ENCODE results near the gene TSHZ2.
"Not testable (repeated sequence)": the region's sequence is repeated elsewhere in the genome, so short reads cannot be mapped to it uniquely, and the experiment has no call there.

TSHZ2 gene

GRCh38 chr20:53320701-53321100 lies 348.5 kb downstream of the TSHZ2 start:
- Mint-ChIP-seq H3K27ac (no peak overlapping the region), H3K9me3 (no peaks in the 10 kb centered on the region), H3K36me3 (ENCODE audit: low read depth) (no peaks in the 10 kb centered on the region), H3K4me3 (no peak overlapping the region), H3K4me1 (ENCODE audit: low read depth) (no peaks in the 10 kb centered on the region), H3K27me3 (peaks cover 2% of the 10 kb centered on the region)
- intact Hi-C loops (cut with micrococcal nuclease) = no loop called here

- intact Hi-C loops (cut with micrococcal nuclease) = no loop called here
- H3K9me3 Mint-ChIP-seq = no peaks in the 10 kb centered on the region
- no peak overlapping the region for H3K4me3 Mint-ChIP-seq
- H3K36me3 Mint-ChIP-seq (ENCODE audit: low read depth) = no peaks in the 10 kb centered on the region
- no peaks in the 10 kb centered on the region for H3K4me1 Mint-ChIP-seq (ENCODE audit: low read depth)
- H3K27ac Mint-ChIP-seq = no peak overlapping the region
- H3K27me3 Mint-ChIP-seq = peaks cover 2% of the 10 kb centered on the region
Measured at GRCh38 chr20:53321596-53321995, 349.4 kb downstream of the TSHZ2 start.

GRCh38 chr20:53322651-53323050 lies 350.5 kb downstream of the TSHZ2 start:
- H3K27ac Mint-ChIP-seq = no peak overlapping the region

GRCh38 chr20:53323460-53323859 lies 351.3 kb downstream of the TSHZ2 start:
- intact Hi-C loops (cut with micrococcal nuclease); H3K9me3 Mint-ChIP-seq; H3K4me1 Mint-ChIP-seq (ENCODE audit: low read depth); H3K27ac Mint-ChIP-seq; H3K27me3 Mint-ChIP-seq; H3K36me3 Mint-ChIP-seq (ENCODE audit: low read depth); H3K4me3 Mint-ChIP-seq: not testable (repeated sequence)

More at GRCh38 chr20:53322651-53323050, 350.5 kb downstream of the TSHZ2 start:
- Mint-ChIP-seq H3K36me3 (ENCODE audit: low read depth) (no peaks in the 10 kb centered on the region), H3K27me3 (peaks cover 2% of the 10 kb centered on the region), H3K4me3 (no peak overlapping the region), H3K9me3 (no peaks in the 10 kb centered on the region), H3K4me1 (ENCODE audit: low read depth) (no peaks in the 10 kb centered on the region)
- intact Hi-C loops (cut with micrococcal nuclease) = no loop called here

GRCh38 chr20:53324816-53325215 lies 352.7 kb downstream of the TSHZ2 start:
- Mint-ChIP-seq H3K4me3 (no peak overlapping the region), H3K27me3 (peaks cover 2% of the 10 kb centered on the region), H3K27ac (no peak overlapping the region), H3K9me3 (no peaks in the 10 kb centered on the region), H3K4me1 (ENCODE audit: low read depth) (no peaks in the 10 kb centered on the region), H3K36me3 (ENCODE audit: low read depth) (no peaks in the 10 kb centered on the region)
- intact Hi-C loops (cut with micrococcal nuclease) = no loop called here

- Mint-ChIP-seq H3K9me3 (no peaks in the 10 kb centered on the region), H3K27ac (no peak overlapping the region), H3K36me3 (ENCODE audit: low read depth) (no peaks in the 10 kb centered on the region), H3K27me3 (peaks cover 13% of the 10 kb centered on the region), H3K4me1 (ENCODE audit: low read depth) (no peaks in the 10 kb centered on the region), H3K4me3 (no peak overlapping the region)
- intact Hi-C loops (cut with micrococcal nuclease) = no loop called here
Measured at GRCh38 chr20:53328961-53329360, 356.8 kb downstream of the TSHZ2 start.

- intact Hi-C loops (cut with micrococcal nuclease) = no loop called here
- Mint-ChIP-seq H3K4me1 (ENCODE audit: low read depth) (no peaks in the 10 kb centered on the region), H3K27me3 (peaks cover 13% of the 10 kb centered on the region), H3K36me3 (ENCODE audit: low read depth) (no peaks in the 10 kb centered on the region), H3K27ac (no peak overlapping the region), H3K9me3 (no peaks in the 10 kb centered on the region), H3K4me3 (no peak overlapping the region)
Measured at GRCh38 chr20:53329781-53330180, 357.6 kb downstream of the TSHZ2 start.

- no peak overlapping the region for H3K27ac Mint-ChIP-seq
- intact Hi-C loops (cut with micrococcal nuclease) = no loop called here
Measured at GRCh38 chr20:53330601-53331140, 358.5 kb downstream of the TSHZ2 start.

GRCh38 chr20:53331151-53331973 lies 359.2 kb downstream of the TSHZ2 start:
- peaks cover 10% of the 10 kb centered on the region for H3K27me3 Mint-ChIP-seq
- intact Hi-C loops (cut with micrococcal nuclease) = no loop called here

More at GRCh38 chr20:53330601-53331140, 358.5 kb downstream of the TSHZ2 start:
- H3K4me3 Mint-ChIP-seq = no peak overlapping the region
- no peaks in the 10 kb centered on the region for H3K9me3 Mint-ChIP-seq
- H3K4me1 Mint-ChIP-seq (ENCODE audit: low read depth) = no peaks in the 10 kb centered on the region
- H3K36me3 Mint-ChIP-seq (ENCODE audit: low read depth) = no peaks in the 10 kb centered on the region
- H3K27me3 Mint-ChIP-seq = peaks cover 10% of the 10 kb centered on the region

GRCh38 chr20:53332022-53332837 lies 360.1 kb downstream of the TSHZ2 start:
- H3K27me3 Mint-ChIP-seq = peaks cover 10% of the 10 kb centered on the region
- H3K4me3 Mint-ChIP-seq = no peak overlapping the region
- no peaks in the 10 kb centered on the region for H3K36me3 Mint-ChIP-seq (ENCODE audit: low read depth)
- no peak overlapping the region for H3K27ac Mint-ChIP-seq
- H3K9me3 Mint-ChIP-seq = no peaks in the 10 kb centered on the region
- intact Hi-C loops (cut with micrococcal nuclease) = no loop called here
- H3K4me1 Mint-ChIP-seq (ENCODE audit: low read depth) = no peaks in the 10 kb centered on the region

More at GRCh38 chr20:53331151-53331973, 359.2 kb downstream of the TSHZ2 start:
- no peaks in the 10 kb centered on the region for H3K4me1 Mint-ChIP-seq (ENCODE audit: low read depth)
- no peaks in the 10 kb centered on the region for H3K36me3 Mint-ChIP-seq (ENCODE audit: low read depth)
- no peak overlapping the region for H3K27ac Mint-ChIP-seq
- no peak overlapping the region for H3K4me3 Mint-ChIP-seq
- H3K9me3 Mint-ChIP-seq = no peaks in the 10 kb centered on the region

- intact Hi-C loops (cut with micrococcal nuclease) = no loop called here
- H3K4me1 Mint-ChIP-seq (ENCODE audit: low read depth) = no peaks in the 10 kb centered on the region
- H3K9me3 Mint-ChIP-seq = no peaks in the 10 kb centered on the region
- H3K27ac Mint-ChIP-seq = no peak overlapping the region
- H3K36me3 Mint-ChIP-seq (ENCODE audit: low read depth) = no peaks in the 10 kb centered on the region
- H3K4me3 Mint-ChIP-seq = no peak overlapping the region
- peaks cover 10% of the 10 kb centered on the region for H3K27me3 Mint-ChIP-seq
Measured at GRCh38 chr20:53334861-53335260, 362.7 kb downstream of the TSHZ2 start.

- Mint-ChIP-seq H3K4me3 (no peak overlapping the region), H3K27me3 (peaks cover 10% of the 10 kb centered on the region), H3K4me1 (ENCODE audit: low read depth) (no peaks in the 10 kb centered on the region), H3K27ac (no peak overlapping the region), H3K9me3 (no peaks in the 10 kb centered on the region), H3K36me3 (ENCODE audit: low read depth) (no peaks in the 10 kb centered on the region)
- intact Hi-C loops (cut with micrococcal nuclease) = no loop called here
Measured at GRCh38 chr20:53335555-53335954, 363.4 kb downstream of the TSHZ2 start.

GRCh38 chr20:53336892-53337291 lies 364.7 kb downstream of the TSHZ2 start:
- no peak overlapping the region for H3K4me3 Mint-ChIP-seq
- no peaks in the 10 kb centered on the region for H3K4me1 Mint-ChIP-seq (ENCODE audit: low read depth)
- no peaks in the 10 kb centered on the region for H3K9me3 Mint-ChIP-seq
- no peak overlapping the region for H3K27ac Mint-ChIP-seq
- intact Hi-C loops (cut with micrococcal nuclease) = no loop called here
- H3K27me3 Mint-ChIP-seq = no peaks in the 10 kb centered on the region
- H3K36me3 Mint-ChIP-seq (ENCODE audit: low read depth) = no peaks in the 10 kb centered on the region
